GM04504 (cell line): Measurements from ENCODE around the gene CXCL14.

ENCODE experiments used
- DNase-seq: peaks from one replicate; pipeline ENCODE4 v3.0.0-alpha.2; 2012; ENCODE audit warnings: low read depth

CXCL14 gene

DNA sequence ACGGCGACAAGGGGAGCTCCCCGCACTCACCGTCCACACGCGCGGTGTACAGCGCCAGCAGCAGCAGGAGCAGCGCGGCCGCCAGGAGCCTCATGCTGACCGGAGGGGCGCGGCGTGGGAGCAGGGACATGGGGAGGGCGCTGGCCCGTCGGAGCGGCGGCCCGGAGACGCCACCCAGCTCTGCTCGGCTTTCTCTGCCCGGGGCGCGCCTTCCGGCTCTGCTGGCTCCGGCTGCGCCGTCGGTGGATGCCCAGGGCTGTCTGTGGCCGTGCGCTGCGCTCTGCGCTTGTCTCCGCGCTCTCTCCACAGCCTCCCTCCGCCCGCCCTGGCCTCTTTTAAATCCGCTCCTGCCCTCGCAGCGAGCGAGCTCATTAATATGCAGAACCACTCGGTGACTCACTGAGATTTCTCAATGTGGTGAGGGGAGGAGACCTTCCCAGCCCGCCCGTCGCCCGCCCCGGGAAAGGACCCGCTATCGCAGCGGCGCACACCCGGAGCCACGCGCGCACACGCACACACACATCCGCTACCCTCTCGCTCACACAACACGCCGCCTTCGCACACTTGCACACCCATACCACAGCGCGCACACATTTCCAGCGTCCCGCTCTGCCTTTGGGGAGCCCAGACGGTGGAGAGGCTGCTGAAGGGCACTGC is at the start of gene CXCL14:
TSS of gene CXCL14 (minus strand) at position 307 of the 657 bp plus-strand sequence. CDS start at position 94, 213 bp downstream.
- peak; percentile 43 for DNase-seq

DNA sequence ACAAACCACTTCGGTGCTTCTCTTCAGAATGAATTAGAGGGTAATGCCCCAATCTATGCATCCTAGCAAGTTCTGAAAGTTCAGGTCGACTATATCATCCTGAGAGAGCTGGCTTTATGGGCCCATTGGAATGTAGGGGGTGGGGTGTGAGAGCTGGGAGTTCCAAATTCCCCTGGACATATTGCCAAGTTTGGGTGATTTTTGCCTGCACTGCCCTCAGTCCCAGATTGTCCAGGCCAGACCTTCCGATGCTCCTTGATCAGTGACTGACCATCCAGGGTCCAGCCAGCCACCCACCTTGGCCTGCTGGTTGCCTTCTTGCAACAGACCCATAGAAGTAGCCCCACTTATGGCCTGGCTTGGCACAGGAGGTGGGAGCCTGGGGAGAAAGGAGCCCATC is 47.8 kb upstream of the CXCL14 start:
- DNase-seq: no peak

DNA sequence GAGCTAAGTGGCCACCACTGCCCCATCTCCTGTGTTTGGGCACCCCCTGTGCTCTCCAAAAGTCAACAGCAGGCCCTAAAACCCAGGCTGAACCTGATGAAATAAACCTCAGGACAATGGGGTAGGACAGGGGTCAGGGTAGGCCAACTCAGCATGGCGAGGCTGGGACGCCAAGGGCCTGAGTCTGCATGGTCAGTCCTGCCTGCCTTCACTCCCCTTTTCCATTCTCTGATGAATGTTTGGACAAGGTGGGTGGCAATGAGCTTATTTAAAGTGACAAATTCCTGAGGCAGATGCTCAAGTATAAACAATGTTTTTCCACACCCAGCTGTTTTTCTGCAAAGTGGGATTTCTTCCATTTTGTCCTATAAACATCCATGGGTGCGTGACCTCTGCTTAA is 47.2 kb upstream of the CXCL14 start:
- no peak for DNase-seq

DNA sequence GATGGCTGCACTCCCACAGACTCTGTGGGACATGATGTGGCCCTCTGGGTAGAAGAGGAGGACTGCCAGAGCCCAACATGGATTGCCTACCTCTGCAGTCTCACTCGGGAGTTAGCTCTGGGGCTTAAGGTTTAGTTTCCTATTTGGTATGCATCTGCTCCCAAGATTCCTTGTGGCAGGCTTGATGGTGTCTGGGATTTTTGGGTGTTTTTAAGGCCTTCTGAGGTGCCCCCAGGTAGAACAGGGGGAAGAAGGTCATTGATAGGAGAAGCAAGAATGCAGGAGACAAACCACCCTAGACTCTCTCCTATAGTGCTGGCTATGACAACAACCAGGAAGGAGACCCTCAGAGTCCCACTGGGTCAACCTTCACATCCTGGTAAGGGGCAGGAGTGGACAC is 46.7 kb upstream of the CXCL14 start:
- DNase-seq: no peak

DNA sequence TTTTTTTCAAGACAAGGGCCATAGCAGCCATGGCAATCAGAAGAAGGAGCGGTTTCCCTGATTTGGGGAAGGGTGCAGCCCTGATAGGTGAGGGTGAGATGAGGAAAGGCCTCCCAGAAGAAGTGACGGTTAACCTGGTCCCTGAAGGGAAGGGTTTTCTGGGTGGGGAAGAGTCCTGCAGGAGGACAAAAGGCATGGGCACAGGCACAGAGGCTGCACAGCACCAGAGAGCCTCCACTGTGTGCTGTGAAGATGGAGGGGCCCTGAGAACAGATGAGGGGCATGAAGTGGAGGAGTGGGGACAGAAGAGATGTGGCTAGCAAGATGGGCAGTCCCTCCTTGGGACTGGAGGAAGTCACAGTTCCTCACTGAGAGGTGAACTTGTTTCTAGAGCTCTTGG is 46.3 kb upstream of the CXCL14 start:
- DNase-seq: no peak

- DNase-seq: no peak
Measured at GRCh38 chr5:135623186-135623715, 44.5 kb upstream of the CXCL14 start.

DNA sequence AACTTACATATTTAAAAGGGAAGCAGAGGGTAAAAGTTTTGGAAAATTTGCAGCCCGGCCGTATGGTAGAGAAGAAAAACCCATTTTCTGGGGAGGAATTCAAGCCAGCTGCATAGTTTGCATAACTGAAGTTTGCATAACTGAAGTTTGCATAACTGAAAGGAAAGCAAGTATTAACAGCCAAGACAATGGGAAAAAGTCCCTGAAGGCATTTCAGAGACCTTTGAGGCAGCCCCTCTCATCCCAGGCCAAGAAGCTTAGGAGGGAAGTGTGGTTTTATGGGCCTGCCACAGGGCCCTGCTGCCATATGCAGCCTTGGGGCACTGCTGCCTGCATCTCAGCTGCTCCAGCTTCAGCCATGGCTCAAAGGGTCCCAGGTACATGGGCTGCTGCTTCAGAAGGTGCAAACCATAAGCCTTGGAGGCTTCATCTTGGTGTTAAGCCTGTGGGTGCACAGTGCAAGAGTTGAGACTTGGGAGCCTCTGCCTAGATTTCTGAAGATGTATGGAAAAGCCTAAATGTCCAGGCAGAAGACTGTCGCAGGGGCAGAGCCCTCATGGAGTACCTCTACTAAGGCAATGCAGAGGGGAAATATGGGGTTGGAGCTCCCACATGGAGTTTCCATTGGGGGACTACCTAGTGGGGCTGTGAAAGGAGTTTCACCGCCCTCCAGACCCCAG is 36.9 kb upstream of the CXCL14 start:
- DNase-seq: no peak

DNA sequence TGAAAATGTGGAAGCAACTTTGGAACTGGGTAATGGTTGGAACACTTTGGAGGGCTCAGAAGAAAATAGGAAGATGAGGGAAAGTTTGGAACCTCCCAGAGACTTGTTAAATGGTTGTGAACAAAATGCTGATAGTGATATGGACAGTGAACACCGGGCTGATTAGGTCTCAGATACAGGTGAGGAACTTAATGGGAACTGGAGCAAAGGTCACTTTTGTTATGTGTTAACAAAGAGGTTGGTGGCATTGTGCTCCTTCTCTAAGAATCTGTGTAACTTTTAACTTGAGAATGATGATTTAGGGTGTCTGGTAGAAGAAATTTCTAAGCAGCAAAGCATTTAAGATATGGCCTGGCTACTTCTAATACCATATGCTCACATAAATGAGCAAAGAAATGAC is 36.4 kb upstream of the CXCL14 start:
- DNase-seq: no peak

DNA sequence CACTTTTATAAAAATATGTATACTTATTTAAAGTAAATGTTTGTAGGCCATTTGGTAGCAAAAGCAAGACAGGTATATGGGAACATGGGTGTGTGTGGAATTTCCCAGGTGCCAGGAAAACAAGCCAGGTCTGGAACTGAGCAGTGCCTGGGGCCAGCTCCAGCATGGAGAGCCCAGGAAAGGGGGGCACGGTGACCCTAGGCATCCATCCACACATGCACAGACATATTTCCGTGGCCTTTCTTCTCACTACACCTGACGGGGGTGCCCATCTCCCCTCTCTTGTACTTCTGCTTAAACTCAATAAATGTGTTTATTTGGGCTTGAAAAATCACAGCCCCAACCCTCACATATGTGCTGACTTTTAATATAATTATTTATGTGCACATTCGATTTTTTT is 31.2 kb upstream of the CXCL14 start:
- DNase-seq: no peak

GRCh38 chr5:135608761-135609443 is 30.1 kb upstream of the CXCL14 start:
- DNase-seq: no peak

- DNase-seq: no peak
Measured at GRCh38 chr5:135608361-135608760, 29.6 kb upstream of the CXCL14 start.

DNA sequence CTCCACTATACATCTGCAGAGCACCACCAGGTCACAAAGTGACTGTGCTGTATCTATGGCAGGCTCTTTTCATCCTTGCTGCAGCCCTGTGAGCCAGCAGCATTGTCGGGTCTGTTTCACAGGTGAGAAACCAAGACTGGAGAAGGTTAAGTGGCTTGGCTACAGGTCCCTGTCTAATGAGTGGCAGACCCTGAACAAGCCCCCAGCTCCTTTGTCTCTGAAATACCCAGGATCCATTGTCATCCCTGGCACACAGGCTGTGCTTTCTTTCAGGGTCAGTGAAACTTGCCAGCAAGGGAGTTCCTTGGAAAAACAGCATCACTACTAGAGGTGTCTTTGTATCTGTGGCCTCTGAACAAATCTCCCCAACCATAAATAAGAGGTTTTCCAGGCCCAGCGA is 27.6 kb upstream of the CXCL14 start:
- DNase-seq: no peak

- no peak for DNase-seq
Measured at GRCh38 chr5:135605221-135605620, 26.4 kb upstream of the CXCL14 start.

DNA sequence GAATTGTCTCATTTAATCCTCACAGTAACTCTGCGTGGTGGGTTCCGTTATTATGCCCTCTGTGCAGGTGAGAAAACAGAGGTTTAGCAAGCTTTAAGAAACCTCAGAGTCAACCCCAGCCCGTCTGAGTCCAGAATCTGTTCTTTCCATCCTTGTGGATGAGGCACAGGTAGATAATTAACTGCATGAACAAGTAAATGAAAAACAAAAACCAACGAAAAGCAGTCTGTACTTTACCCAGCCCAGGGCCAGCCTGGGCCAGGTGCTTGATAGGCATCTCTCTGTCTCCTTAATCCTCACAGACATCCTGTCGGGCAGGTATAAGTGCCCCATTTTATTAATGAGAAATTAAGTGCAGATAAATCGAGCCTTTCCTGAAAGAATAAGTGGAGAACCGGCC is 25.3 kb upstream of the CXCL14 start:
- DNase-seq: no peak

DNA sequence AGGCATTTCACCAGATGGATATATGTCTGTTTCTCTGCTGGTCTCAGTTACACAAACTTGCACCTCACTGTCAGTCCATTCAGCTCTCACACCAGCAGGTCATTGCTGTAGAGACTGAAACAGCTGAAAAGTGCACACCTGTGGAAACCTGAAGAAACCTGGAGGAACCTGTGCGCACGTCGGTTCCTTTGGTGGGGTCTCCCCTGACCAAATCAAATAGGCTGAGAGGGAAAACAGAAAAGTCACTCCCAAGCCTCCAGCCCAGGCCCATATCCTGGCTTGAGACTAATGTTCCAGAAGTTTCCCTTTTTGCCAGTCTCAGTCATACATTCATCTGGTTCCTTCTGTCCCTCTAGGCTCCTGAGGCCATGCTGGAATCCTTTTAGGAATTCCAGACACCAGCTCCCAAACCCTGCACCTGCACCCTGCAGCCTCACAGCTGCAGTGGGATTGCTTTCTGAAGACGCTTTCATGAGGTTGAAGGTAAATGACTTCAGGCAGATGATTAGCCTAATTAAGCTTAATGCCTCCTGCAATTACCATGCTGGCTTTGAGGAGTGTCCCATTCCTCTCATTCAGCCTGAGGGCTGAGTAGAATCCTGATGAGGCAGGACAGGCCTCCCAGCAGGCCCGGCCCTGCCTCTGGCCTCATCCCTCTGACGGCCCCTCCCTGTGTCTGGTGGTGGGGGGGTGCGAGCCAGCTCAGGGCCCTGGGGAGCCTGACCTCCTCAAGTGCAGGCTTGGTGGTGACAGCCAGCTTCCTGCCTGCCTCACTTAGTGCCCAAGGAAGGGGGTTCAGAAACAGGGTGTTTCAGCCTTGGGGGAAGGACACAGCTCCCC is 24.3 kb upstream of the CXCL14 start:
- no peak for DNase-seq

- DNase-seq: no peak
Measured at GRCh38 chr5:135601466-135601865, 22.7 kb upstream of the CXCL14 start.

DNA sequence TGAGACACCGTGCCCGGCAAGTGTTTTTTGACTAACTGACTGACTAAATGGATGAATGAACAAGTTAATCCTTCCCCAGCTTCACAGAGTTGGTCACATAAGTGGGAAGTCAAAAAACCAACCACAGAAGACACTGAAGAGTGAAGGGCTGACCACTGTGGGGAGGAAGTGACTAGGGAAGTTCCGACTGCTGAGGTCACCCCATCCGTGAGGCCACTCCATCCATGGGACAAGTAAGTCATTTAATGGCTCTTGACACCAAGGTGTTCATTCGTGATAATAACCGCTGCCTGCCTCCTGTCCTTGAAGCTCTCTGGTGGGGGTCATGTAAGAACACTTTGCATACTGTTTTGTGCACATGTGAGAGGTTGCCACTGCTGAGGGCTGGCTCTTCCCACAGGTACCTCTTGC is 22.2 kb upstream of the CXCL14 start:
- no peak for DNase-seq

DNA sequence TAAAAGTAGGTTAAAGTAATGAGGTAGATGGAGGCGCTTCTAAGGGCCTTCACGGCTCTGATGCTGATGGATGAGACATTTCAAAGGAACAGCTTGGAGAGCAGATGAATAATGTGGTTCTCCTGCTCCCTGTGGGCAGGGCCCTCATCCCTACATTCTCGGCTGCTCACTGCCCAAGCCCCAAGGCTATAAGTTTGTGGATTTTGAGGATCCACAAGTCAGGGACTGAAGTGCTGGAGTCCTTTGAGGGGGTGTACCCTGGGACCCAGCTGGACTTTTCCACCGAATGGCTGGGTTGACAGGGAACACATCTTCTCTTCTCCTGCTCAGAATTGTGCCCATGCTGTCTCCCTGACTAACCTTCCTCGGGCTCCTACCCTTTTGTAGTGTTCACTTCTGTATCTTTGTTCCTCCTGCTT is 21.4 kb upstream of the CXCL14 start:
- DNase-seq: no peak

GRCh38 chr5:135599421-135600151 is 20.8 kb upstream of the CXCL14 start:
- DNase-seq: no peak

DNA sequence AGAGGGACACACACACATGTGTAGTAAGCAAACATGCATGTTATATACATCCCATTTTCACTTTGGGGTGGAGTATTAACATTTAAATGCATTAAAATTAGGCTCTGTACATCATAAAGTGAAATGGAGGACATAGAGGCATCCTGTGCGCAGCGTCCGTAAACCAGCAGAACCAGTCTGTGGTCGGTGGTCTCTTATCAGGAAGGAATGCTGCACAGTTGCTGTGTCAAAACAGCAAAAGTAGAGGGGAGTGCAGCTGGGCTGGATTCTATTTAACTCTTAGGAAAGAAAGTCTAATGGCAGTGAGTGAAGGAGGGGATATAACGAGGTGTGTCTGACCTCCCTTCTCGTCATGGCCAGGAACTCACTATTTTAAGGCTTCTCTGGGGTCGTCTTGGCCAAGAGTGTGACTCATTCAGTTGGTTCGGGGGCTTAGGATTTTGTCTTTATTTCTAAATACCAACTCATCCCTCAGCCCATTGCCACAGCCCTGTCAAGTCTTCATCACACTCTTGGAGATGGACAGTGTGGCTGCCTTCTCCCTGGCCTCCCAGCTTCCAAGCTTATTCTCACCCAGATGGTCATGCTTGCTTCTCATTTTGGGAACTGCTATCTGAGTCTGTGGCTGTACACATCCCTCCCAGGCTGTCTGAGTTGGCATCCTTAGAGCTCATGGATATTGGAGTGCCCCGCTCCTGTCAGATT is 20.1 kb upstream of the CXCL14 start:
- DNase-seq: no peak

DNA sequence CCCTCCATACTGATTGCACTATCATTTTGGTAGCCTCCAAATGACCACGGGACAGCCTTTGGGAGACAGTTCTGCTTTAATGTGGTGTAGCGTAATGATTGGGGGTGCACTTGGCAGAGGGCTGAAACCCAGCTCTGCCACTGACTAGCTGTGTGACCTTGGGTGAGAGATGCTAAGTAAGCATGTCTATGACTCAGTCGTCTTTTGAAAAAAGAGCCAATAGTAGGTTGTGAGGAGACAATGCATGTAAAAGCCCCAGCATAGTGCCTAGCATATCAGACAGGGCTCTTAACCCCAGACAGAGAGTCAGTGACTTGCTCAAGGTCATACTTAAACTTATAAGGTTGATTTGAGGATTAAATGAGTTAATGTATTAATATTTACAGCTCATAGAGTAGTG is 18.0 kb upstream of the CXCL14 start:
- DNase-seq: no peak
